ENCODE data around the gene SMG5. TPM values are rescaled to one million over a fixed set of nuclear protein-coding genes. Genes with fewer than 3 reads are reported as not detected.

SMG5 gene
- total RNA-seq, 1 experiment from 2014 or later = 109 TPM

- TF ChIP-seq HMGXB4 (CRISPR knock-in tag; IDR thresholded peaks at IDR 0.05) = no peak
- TF ChIP-seq OVOL2 (CRISPR knock-in tag; IDR thresholded peaks at IDR 0.05; ENCODE audit: borderline replicate concordance) = no peak
- no peak for TF ChIP-seq ZNF423 (CRISPR knock-in tag; IDR thresholded peaks at IDR 0.05)
- no peak for TF ChIP-seq HMGA2 (CRISPR knock-in tag; IDR thresholded peaks at IDR 0.05)
- no peak for TF ChIP-seq CREM (CRISPR knock-in tag; IDR thresholded peaks at IDR 0.05)
- no peak for TF ChIP-seq ZNF396 (CRISPR knock-in tag; IDR thresholded peaks at IDR 0.05; ENCODE audit: borderline replicate concordance)
- TF ChIP-seq TCF7 (CRISPR knock-in tag; IDR thresholded peaks at IDR 0.05; ENCODE audit: low read depth) = no peak
Measured at GRCh38 chr1:156203331-156203730, 79.3 kb downstream of the SMG5 start (continued).

- Mint-ChIP-seq H3K4me1 (peaks cover 14% of the 10 kb centered on the region), H3K4me3 (no peak overlapping the region), H3K9me3 (no peaks in the 10 kb centered on the region), H3K27ac (no peak overlapping the region), H3K36me3 (peaks cover 9% of the 10 kb centered on the region), H3K27me3 (ENCODE audit: low read depth) (no peaks in the 10 kb centered on the region)
- TF ChIP-seq FOXP1 (CRISPR knock-in tag; IDR thresholded peaks at IDR 0.05; ENCODE audit: borderline replicate concordance) (no peak), ZNF232 (CRISPR knock-in tag; IDR thresholded peaks at IDR 0.05) (no peak), RELA (CRISPR knock-in tag; IDR thresholded peaks at IDR 0.05; ENCODE audit: borderline replicate concordance) (no peak), ESRRA (CRISPR knock-in tag; IDR thresholded peaks at IDR 0.05; ENCODE audit: borderline replicate concordance) (no peak)
- ChIA-PET POLR2A (interaction anchor here (0.6 kb wide), 1 partner anchor 45 kb away, joined by 3 read pairs; no protein-coding TSS in a partner anchor), CTCF (interaction anchor here (0.7 kb wide), 2 partner anchors 122 to 129 kb away, joined by 3 to 4 read pairs; no protein-coding TSS in a partner anchor)
- ATAC-seq (no peak), DNase-seq (ENCODE audit: low spot score) (no peak)
Measured at GRCh38 chr1:156200044-156200443, 82.6 kb downstream of the SMG5 start.

Other genes with a start within 250 kb of the SMG5 start
- gene UBQLN4, start 229.0 kb downstream of the SMG5 start, total RNA-seq (2021) = 35.0 to 37.3 TPM (median 36.3 TPM) in 3 replicates
- gene LAMTOR2, start 228.0 kb downstream of the SMG5 start, total RNA-seq (2021) = 62.4 to 75.7 TPM (median 73.8 TPM) in 3 replicates
- gene RAB25, start 221.7 kb downstream of the SMG5 start, total RNA-seq (2021) = 61.9 to 82.8 TPM (median 82.5 TPM) in 3 replicates
- gene MEX3A, start 200.4 kb downstream of the SMG5 start, total RNA-seq (2021) = 66.3 to 79.1 TPM (median 70.6 TPM) in 3 replicates
- gene LMNA, start 168.1 kb downstream of the SMG5 start, total RNA-seq (2021) = 40.7 to 68.8 TPM (median 46.2 TPM) in 3 replicates
- gene SEMA4A, start 129.2 kb downstream of the SMG5 start, total RNA-seq (2021) = 6.9 to 12.4 TPM (median 8.7 TPM) in 3 replicates
- 17.9 to 29.1 TPM (median 19.7 TPM) in 3 replicates for gene SLC25A44, start 88.7 kb downstream of the SMG5 start, total RNA-seq (2021)
- gene PMF1, start 69.8 kb downstream of the SMG5 start, total RNA-seq (2021) = 112 to 129 TPM (median 115 TPM) in 3 replicates
- gene BGLAP, start 40.6 kb downstream of the SMG5 start, total RNA-seq (2021) = 2.3 to 3.8 TPM (median 2.6 TPM) in 3 replicates
- gene PAQR6, start 34.8 kb downstream of the SMG5 start, total RNA-seq (2021) = 5.9 to 7.9 TPM (median 6.5 TPM) in 3 replicates
- 2.2 to 2.7 TPM (median 2.4 TPM) in 3 replicates for gene TMEM79, start 1.5 kb upstream of the SMG5 start, total RNA-seq (2021)
- gene GLMP, start 12.9 kb upstream of the SMG5 start, total RNA-seq (2021) = 53.7 to 60.3 TPM (median 58.7 TPM) in 3 replicates
- gene VHLL, start 16.5 kb upstream of the SMG5 start, total RNA-seq (2021) = 0.39 TPM in 1 of 3 replicates, not detected in the others
- 411 to 479 TPM (median 429 TPM) in 3 replicates for gene CCT3, start 55.5 kb upstream of the SMG5 start, total RNA-seq (2021)
- gene TSACC, start 55.7 kb upstream of the SMG5 start, total RNA-seq (2021) = 1.8 to 2.7 TPM (median 2.2 TPM) in 3 replicates
- gene RHBG, start 86.4 kb upstream of the SMG5 start, total RNA-seq (2021) = 1.7 to 2.3 TPM (median 1.9 TPM) in 3 replicates
- gene MEF2D, start 217.9 kb upstream of the SMG5 start, total RNA-seq (2021) = 20.6 to 24.1 TPM (median 24.0 TPM) in 3 replicates

All from WTC11 (cell line).